ENCODE results near the gene MGAT3. TPM values are rescaled to one million over a fixed set of nuclear protein-coding genes. Genes with fewer than 3 reads are reported as not detected.
"Not testable (repeated sequence)": the region's sequence is repeated elsewhere in the genome, so short reads cannot be mapped to it uniquely, and the experiment has no call there.

Gene MGAT3
- total and polyA plus RNA-seq, 9 donors: 0.91 to 5.9 (median 2.1) TPM

DNA sequence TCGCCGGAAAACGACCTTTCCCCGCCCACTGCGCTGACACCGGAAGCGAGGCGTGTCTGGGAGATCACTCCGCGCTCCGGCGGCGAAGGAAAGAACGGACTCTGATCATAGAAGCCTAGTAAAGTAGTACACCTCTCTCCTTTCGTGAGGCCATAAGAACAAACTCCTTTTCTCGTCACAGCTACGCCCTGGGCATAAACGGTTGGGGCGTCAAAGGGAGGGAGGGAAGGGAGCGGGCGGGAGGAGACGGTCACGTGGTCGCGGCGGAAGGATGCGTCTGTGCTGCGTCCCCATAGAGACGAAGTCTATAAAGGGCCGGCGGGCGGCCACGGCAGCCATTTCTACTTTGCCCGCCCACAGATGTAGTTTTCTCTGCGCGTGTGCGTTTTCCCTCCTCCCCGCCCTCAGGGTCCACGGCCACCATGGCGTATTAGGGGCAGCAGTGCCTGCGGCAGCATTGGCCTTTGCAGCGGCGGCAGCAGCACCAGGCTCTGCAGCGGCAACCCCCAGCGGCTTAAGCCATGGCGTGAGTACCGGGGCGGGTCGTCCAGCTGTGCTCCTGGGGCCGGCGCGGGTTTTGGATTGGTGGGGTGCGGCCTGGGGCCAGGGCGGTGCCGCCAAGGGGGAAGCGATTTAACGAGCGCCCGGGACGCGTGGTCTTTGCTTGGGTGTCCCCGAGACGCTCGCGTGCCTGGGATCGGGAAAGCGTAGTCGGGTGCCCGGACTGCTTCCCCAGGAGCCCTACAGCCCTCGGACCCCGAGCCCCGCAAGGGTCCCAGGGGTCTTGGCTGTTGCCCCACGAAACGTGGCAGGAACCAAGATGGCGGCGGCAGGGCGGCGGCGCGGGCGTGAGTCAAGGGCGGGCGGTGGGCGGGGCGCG lies 63.7 kb downstream of the MGAT3 start, which contains the start of gene ATF4:
Gene ATF4, plus strand, starts transcription at position 337 of the 880 bp plus-strand sequence. CDS start 884 bp downstream, outside the sequence.
- Histone ChIP-seq H3K27me3 (no peaks in the 10 kb centered on the region), H3K9me3 (no peaks in the 10 kb centered on the region), H3K36me3 (no peaks in the 10 kb centered on the region), H3K27ac (peak within 1 kb of the TSS; percentile 86 to 95), H3K4me3 (peak within 1 kb of the TSS; percentile 100), H3K4me1 (ENCODE audit: insufficient read depth) (peaks cover 13% of the 10 kb centered on the region)
- no peak for TF ChIP-seq EP300 (IDR thresholded peaks at IDR 0.05)
- TF ChIP-seq, protein P1, sequence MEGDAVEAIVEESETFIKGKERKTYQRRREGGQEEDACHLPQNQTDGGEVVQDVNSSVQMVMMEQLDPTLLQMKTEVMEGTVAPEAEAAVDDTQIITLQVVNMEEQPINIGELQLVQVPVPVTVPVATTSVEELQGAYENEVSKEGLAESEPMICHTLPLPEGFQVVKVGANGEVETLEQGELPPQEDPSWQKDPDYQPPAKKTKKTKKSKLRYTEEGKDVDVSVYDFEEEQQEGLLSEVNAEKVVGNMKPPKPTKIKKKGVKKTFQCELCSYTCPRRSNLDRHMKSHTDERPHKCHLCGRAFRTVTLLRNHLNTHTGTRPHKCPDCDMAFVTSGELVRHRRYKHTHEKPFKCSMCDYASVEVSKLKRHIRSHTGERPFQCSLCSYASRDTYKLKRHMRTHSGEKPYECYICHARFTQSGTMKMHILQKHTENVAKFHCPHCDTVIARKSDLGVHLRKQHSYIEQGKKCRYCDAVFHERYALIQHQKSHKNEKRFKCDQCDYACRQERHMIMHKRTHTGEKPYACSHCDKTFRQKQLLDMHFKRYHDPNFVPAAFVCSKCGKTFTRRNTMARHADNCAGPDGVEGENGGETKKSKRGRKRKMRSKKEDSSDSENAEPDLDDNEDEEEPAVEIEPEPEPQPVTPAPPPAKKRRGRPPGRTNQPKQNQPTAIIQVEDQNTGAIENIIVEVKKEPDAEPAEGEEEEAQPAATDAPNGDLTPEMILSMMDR (IDR thresholded peaks at IDR 0.05): peak in 2 of 3 donors; percentile 14 to 35
- peak; percentile 99 for TF ChIP-seq POLR2A (IDR thresholded peaks at IDR 0.05)
- DNase-seq: peak; percentile 93 to 96 (median 94)
- 0 to 1% (median 0%) methylated on average over 65 to 86 of the region's 86 CpGs for WGBS, 3 donors
- intact Hi-C loops (cut with DNase I): loop anchor here (5.0 to 10.0 kb wide), 6 partner anchors 116 to 656 kb away; partner anchors contain the start of genes RPL3 (in 3 of the 4), CBX7 (in 1 of the 4) and SYNGR1 (in 1 of the 4)

DNA sequence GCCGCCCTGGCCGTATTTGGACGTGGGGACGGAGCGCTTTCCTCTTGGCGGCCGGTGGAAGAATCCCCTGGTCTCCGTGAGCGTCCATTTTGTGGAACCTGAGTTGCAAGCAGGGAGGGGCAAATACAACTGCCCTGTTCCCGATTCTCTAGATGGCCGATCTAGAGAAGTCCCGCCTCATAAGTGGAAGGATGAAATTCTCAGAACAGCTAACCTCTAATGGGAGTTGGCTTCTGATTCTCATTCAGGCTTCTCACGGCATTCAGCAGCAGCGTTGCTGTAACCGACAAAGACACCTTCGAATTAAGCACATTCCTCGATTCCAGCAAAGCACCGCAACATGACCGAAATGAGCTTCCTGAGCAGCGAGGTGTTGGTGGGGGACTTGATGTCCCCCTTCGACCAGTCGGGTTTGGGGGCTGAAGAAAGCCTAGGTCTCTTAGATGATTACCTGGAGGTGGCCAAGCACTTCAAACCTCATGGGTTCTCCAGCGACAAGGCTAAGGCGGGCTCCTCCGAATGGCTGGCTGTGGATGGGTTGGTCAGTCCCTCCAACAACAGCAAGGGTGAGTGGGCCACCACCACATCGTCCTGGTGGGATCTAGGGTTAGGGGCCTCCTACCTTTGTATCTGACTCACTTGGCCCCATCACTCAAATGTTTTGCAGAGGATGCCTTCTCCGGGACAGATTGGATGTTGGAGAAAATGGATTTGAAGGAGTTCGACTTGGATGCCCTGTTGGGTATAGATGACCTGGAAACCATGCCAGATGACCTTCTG lies 64.5 kb downstream of the MGAT3 start:
- WGBS, 3 donors: 0 to 1% (median 0%) methylated on average over 23 to 28 of the region's 28 CpGs
- Histone ChIP-seq H3K27ac (peak overlapping the region; percentile 86 to 95), H3K4me3 (peak overlapping the region; percentile 100), H3K4me1 (ENCODE audit: insufficient read depth) (peaks cover 13% of the 10 kb centered on the region)
- H3K9me3 ChIP-seq, H3K36me3 ChIP-seq, DNase-seq, H3K27me3 ChIP-seq: not testable (repeated sequence)
- intact Hi-C loops (cut with DNase I): loop anchor here (5.0 to 10.0 kb wide), 6 partner anchors 116 to 656 kb away; partner anchors contain the start of genes RPL3 (in 3 of the 4), CBX7 (in 1 of the 4) and SYNGR1 (in 1 of the 4)

DNA sequence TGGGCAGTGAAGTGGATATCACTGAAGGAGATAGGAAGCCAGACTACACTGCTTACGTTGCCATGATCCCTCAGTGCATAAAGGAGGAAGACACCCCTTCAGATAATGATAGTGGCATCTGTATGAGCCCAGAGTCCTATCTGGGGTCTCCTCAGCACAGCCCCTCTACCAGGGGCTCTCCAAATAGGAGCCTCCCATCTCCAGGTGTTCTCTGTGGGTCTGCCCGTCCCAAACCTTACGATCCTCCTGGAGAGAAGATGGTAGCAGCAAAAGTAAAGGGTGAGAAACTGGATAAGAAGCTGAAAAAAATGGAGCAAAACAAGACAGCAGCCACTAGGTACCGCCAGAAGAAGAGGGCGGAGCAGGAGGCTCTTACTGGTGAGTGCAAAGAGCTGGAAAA lies 65.3 kb downstream of the MGAT3 start:
- peaks cover 13% of the 10 kb centered on the region for H3K4me1 ChIP-seq (ENCODE audit: insufficient read depth)
- H3K4me3 ChIP-seq: peak overlapping the region; percentile 100
- intact Hi-C loops (cut with DNase I): loop anchor here (5.0 to 10.0 kb wide), 6 partner anchors 117 to 657 kb away; partner anchors contain the start of genes RPL3 (in 3 of the 4), CBX7 (in 1 of the 4) and SYNGR1 (in 1 of the 4)

DNA sequence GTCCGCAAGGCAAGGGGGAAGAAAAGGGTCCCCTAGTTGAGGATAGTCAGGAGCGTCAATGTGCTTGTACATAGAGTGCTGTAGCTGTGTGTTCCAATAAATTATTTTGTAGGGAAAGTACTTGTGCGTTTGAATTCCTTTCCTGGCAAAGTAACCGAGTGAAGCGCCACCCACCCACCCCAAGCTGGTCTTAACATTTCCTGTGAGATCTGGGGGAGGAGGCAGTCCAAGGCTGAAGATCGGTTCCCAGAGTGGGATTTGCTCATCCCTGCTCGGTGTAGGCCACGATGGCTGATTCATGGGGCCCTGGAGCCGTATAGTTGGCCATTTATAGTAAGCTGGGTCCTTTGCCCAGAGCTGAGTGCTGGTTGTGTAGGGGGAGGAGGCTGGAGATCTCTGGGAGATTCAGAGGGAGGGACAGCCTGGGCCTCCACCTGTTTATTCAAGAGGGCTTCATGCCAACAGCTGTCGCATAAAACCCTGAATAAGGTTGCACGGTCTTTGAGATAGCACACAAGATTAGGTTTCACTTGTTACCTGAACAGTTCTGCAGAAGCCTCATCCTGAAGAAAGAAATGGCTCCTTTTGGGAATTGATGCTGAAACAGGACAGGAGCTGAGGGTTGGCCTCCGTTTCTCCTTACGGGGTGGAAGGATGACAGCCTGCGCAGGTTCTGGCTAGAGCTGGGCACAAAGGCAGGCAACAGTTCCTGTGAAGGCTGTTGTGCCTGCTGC lies 65.9 kb downstream of the MGAT3 start:
- Histone ChIP-seq H3K4me3 (peak overlapping the region; percentile 100), H3K27me3 (no peaks in the 10 kb centered on the region), H3K36me3 (no peaks in the 10 kb centered on the region), H3K4me1 (ENCODE audit: insufficient read depth) (peaks cover 15% of the 10 kb centered on the region), H3K9me3 (no peaks in the 10 kb centered on the region), H3K27ac (no peak overlapping the region)
- WGBS, 3 donors: 4 to 6% (median 6%) methylated on average over 14 of the region's 14 CpGs
- DNase-seq: peak in 3 of 5 donors; percentile 50 to 58 (median 52)
- intact Hi-C loops (cut with DNase I): loop anchor here (5.0 to 10.0 kb wide), 6 partner anchors 118 to 658 kb away; partner anchors contain the start of genes RPL3 (in 3 of the 4), CBX7 (in 1 of the 4) and SYNGR1 (in 1 of the 4)
- TF ChIP-seq EP300 (IDR thresholded peaks at IDR 0.05): no peak
- no peak for TF ChIP-seq POLR2A (IDR thresholded peaks at IDR 0.05)

More for the DNA sequence above, 65.3 kb downstream of the MGAT3 start:
- WGBS, 3 donors: 1 to 9% (median 3%) methylated on average over 4 to 5 of the region's 5 CpGs
- not testable (repeated sequence) for DNase-seq, H3K36me3 ChIP-seq, H3K9me3 ChIP-seq, H3K27me3 ChIP-seq
- peak overlapping the region in 1 of 2 donors; percentile 12 for H3K27ac ChIP-seq

DNA sequence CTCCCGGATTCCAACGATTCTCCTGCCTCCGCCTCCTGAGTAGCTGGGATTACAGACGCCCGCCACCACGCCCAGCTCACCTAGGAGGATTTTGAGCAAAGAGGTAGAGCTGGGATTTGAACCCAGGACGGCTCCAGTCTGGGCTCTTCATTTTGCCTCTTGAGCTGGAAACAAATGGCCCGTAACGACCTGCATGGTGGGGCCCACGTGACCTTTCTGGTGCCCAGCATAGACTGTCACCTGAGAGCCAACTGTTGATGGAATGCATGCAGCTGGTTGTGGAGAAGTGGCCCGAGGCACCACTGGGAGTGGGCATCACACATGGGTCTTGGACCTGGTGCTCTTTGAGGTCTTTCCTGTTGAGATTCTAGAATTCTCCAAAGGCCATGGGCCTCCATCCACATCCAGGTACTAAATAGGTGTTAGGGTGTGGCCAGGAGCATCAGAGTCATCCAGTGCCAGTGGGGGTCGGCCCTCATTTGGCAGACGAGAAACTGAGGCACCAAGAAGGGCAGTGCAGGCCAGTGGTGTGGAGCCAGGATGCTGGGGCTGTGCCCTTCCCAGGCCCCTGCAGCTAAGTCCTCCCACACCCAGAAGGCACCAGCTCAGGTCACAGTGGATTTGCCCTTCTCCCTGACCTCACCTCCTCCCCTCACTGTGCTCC lies 67.4 kb downstream of the MGAT3 start:
- WGBS, 3 donors: 57 to 62% (median 62%) methylated on average over 13 of the region's 13 CpGs
- peak in 1 of 5 donors; percentile 26 for DNase-seq
- no peak overlapping the region for H3K4me3 ChIP-seq
- TF ChIP-seq EP300 (IDR thresholded peaks at IDR 0.05) (no peak), POLR2A (IDR thresholded peaks at IDR 0.05) (no peak)
- H3K36me3 ChIP-seq: no peaks in the 10 kb centered on the region
- H3K4me1 ChIP-seq (ENCODE audit: insufficient read depth): peaks cover 16% of the 10 kb centered on the region
- H3K27ac ChIP-seq: no peak overlapping the region
- no peaks in the 10 kb centered on the region for H3K27me3 ChIP-seq
- intact Hi-C loops (cut with DNase I): loop anchor here (2.0 to 10.0 kb wide), 7 partner anchors 27 to 659 kb away; partner anchors contain the start of genes RPL3 (in 3 of the 4), CBX7 (in 1 of the 4) and SYNGR1 (in 1 of the 4)
- H3K9me3 ChIP-seq: no peaks in the 10 kb centered on the region
